GM06990 (cell line): Measurements from ENCODE around the gene KIF2C.

Experiments
- DNase-seq: peaks from one replicate; pipeline ENCODE4 v3.0.0-alpha.2; 2011; ENCODE audit not compliant: insufficient read length; ENCODE audit errors: extremely low read depth
- H3K27me3 ChIP-seq: replicated peaks from 2 replicates; pipeline ENCODE4 v1.6.0; 2011; ENCODE audit warnings: low read length; ENCODE audit not compliant: control insufficient read depth, insufficient read depth
- H3K36me3 ChIP-seq: 2 replicates; pipeline ENCODE4 v1.5.1; 2011; ENCODE audit warnings: low read length; ENCODE audit not compliant: control insufficient read depth, insufficient read depth
- H3K4me3 ChIP-seq: replicated peaks from 2 replicates; pipeline ENCODE4 v1.5.1; 2011; ENCODE audit warnings: low read depth, mild to moderate bottlenecking, control low read depth, low read length
- TF ChIP-seq, protein P1 (sequence below): IDR thresholded peaks from 2 replicates; pipeline ENCODE4 v1.5.1; 2011; ENCODE audit warnings: low read length, control low read depth, mild to moderate bottlenecking, inconsistent platforms; ENCODE audit not compliant: insufficient read depth, poor library complexity, severe bottlenecking

The KIF2C gene

DNA sequence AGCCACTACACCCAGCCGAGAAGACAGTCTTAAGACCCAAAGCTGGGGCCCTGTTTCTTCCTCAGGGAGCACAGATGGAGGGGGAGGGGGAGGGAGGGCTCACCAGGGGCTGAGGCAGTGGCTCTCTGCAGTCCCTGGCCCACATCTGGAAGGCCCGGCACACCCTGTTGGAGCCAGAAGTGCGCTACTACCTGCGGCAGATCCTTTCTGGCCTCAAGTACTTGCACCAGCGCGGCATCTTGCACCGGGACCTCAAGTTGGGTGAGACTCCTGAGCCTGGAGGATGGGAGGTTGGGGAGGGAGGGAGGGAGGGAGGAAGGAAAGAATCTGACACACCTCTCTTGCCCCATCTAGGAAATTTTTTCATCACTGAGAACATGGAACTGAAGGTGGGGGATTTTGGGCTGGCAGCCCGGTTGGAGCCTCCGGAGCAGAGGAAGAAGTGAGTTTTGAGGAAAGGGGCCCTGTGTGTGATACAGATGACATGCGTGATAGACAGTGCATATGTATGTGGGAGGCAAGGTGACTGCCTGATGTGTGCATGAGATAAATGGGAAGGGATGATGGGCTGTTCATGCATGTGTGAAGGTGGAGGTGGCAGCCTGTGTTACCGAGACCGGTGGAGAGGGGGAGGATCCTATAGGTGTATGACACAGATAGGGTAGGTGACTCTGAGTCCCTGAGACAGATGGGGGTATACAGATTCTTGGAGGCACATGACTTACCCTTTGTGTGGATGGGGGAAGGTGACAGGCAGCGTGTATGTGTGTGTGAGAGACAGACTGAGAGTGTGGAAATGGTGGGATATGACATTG is 62.1 kb downstream of the KIF2C start:
- peaks cover 28% of the 10 kb centered on the region for H3K36me3 ChIP-seq
- TF ChIP-seq, protein P1, sequence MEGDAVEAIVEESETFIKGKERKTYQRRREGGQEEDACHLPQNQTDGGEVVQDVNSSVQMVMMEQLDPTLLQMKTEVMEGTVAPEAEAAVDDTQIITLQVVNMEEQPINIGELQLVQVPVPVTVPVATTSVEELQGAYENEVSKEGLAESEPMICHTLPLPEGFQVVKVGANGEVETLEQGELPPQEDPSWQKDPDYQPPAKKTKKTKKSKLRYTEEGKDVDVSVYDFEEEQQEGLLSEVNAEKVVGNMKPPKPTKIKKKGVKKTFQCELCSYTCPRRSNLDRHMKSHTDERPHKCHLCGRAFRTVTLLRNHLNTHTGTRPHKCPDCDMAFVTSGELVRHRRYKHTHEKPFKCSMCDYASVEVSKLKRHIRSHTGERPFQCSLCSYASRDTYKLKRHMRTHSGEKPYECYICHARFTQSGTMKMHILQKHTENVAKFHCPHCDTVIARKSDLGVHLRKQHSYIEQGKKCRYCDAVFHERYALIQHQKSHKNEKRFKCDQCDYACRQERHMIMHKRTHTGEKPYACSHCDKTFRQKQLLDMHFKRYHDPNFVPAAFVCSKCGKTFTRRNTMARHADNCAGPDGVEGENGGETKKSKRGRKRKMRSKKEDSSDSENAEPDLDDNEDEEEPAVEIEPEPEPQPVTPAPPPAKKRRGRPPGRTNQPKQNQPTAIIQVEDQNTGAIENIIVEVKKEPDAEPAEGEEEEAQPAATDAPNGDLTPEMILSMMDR = no peak
- H3K4me3 ChIP-seq = peak overlapping the region; percentile 70
- no peak for DNase-seq
- no peaks in the 10 kb centered on the region for H3K27me3 ChIP-seq

DNA sequence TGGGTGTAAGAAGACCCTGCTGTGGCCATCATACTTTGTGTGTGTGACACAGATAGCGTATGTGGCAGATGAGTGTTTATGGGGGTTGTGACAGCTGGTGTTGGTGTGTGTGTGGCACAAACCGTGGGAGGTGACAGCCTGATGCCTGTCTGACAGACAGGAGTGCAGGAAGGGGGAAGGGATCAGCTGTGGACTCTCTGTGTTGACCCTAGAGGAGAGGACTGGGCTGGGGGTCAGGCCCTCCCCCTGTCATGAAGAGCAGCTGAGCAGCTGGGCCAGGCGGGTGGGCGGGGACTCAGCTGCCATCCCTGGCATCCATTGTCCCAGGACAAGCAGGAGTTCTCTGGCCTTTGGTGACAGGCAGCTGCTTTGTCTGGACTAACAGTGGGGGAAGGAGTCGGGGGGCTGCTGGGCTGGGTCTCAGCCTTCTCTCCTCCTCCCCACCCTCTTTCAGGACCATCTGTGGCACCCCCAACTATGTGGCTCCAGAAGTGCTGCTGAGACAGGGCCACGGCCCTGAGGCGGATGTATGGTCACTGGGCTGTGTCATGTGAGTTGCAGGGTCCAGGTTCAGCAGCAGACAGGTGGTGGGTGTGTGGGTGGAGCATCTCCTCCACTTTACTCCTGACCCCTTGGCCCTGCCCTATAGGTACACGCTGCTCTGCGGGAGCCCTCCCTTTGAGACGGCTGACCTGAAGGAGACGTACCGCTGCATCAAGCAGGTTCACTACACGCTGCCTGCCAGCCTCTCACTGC is 62.8 kb downstream of the KIF2C start:
- H3K36me3 ChIP-seq = peaks cover 30% of the 10 kb centered on the region
- TF ChIP-seq, protein P1 = no peak
- no peaks in the 10 kb centered on the region for H3K27me3 ChIP-seq
- H3K4me3 ChIP-seq = peak overlapping the region; percentile 70
- no peak for DNase-seq

DNA sequence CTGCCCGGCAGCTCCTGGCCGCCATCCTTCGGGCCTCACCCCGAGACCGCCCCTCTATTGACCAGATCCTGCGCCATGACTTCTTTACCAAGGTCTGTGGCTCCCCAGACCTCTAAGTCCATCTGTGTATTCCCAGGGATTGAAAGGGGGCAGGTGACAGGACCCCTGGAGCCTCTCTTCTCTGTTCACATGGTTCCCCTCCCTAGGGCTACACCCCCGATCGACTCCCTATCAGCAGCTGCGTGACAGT is 63.4 kb downstream of the KIF2C start:
- H3K27me3 ChIP-seq = no peaks in the 10 kb centered on the region
- TF ChIP-seq, protein P1 = no peak
- no peak overlapping the region for H3K4me3 ChIP-seq
- H3K36me3 ChIP-seq = peaks cover 30% of the 10 kb centered on the region
- DNase-seq = no peak

DNA sequence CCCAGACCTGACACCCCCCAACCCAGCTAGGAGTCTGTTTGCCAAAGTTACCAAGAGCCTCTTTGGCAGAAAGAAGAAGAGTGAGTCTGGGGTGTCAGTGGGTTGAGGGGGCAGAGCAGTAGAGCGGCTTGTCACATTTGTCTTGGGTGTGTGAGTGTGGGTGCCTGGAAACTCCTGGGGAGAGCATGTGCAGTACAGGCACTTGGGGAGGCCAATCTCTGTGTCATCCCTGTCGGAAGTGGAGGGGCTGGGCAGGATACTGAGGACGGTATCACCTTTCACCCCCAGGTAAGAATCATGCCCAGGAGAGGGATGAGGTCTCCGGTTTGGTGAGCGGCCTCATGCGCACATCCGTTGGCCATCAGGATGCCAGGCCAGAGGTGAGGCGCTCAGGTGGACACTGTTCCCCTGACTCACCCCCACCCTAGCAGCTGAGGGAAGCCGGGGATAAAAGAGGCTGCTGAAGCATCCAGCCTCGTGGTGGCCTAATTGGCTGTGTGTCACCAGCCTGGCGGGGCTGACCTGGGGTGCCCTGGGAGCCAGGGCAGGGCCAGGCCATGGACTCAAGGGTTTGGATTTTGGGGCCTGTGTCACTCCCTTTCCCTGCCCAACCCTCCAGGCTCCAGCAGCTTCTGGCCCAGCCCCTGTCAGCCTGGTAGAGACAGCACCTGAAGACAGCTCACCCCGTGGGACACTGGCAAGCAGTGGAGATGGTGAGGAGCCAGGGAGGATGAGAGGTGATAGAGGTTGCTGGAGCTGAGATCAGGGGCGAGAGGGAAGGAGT is 63.9 kb downstream of the KIF2C start:
- Histone ChIP-seq H3K4me3 (no peak overlapping the region), H3K36me3 (peaks cover 30% of the 10 kb centered on the region), H3K27me3 (no peaks in the 10 kb centered on the region)
- no peak for DNase-seq
- TF ChIP-seq, protein P1 = no peak

DNA sequence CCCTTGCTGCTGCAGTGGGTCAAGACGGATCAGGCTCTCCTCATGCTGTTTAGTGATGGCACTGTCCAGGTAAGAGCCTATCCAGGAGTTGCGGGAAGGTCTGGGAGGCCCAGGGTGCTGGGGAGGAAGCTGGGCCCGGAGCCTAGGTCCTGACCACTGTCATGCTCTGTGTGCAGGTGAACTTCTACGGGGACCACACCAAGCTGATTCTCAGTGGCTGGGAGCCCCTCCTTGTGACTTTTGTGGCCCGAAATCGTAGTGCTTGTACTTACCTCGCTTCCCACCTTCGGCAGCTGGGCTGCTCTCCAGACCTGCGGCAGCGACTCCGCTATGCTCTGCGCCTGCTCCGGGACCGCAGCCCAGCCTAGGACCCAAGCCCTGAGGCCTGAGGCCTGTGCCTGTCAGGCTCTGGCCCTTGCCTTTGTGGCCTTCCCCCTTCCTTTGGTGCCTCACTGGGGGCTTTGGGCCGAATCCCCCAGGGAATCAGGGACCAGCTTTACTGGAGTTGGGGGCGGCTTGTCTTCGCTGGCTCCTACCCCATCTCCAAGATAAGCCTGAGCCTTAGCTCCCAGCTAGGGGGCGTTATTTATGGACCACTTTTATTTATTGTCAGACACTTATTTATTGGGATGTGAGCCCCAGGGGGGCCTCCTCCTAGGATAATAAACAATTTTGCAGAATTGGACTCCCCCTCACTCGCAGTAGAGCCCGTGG is 65.8 kb downstream of the KIF2C start:
- TF ChIP-seq, protein P1 = no peak
- Histone ChIP-seq H3K4me3 (no peak overlapping the region), H3K36me3 (peaks cover 30% of the 10 kb centered on the region), H3K27me3 (no peaks in the 10 kb centered on the region)
- DNase-seq = no peak
